ENCODE measurements around the gene RTRAF. TPM values are rescaled to one million over a fixed set of nuclear protein-coding genes. Genes with fewer than 3 reads are reported as not detected.
A peak's percentile ranks its signal among the peaks of the same experiment; 100 is the strongest.

The RTRAF gene
- total and polyA plus RNA-seq, 4 donors = 84.1 to 167 (median 134) TPM

- no peaks in the 10 kb centered on the region for H3K9me3 ChIP-seq (ENCODE audit: control insufficient read depth in 4 of 4, insufficient read depth in 3 of 4, low read length in 3 of 4)
- no peak for TF ChIP-seq CTCF (IDR thresholded peaks at IDR 0.05; ENCODE audit: control extremely low read depth, extremely low read depth)
- peaks cover 13 to 39% (median 28%) of the 10 kb centered on the region in 4 donors for H3K36me3 ChIP-seq (ENCODE audit: control insufficient read depth in 4 of 4, insufficient read depth in 4 of 4, low read length in 4 of 4)
- DNase-seq (no peak), ATAC-seq (ENCODE audit: insufficient read depth, low FRiP score) (no peak)
- peak overlapping the region; percentile 15 to 47 for H3K27ac ChIP-seq (ENCODE audit: low read depth in 1 of 2, low read length in 1 of 2)
- H3K27me3 ChIP-seq (ENCODE audit: control insufficient read depth in 3 of 3, insufficient read depth in 3 of 3, low read length in 2 of 3) = no peaks in the 10 kb centered on the region
- H3K4me1 ChIP-seq (ENCODE audit: control insufficient read depth in 5 of 5, insufficient read depth in 5 of 5, low read length in 5 of 5) = peaks cover 0 to 25% (median 9%) of the 10 kb centered on the region in 5 donors
- no peak overlapping the region for H3K4me3 ChIP-seq
- 69 to 76% methylated on average over 11 of the region's 11 CpGs for WGBS, 2 donors
- H3K9ac ChIP-seq (ENCODE audit: insufficient read depth in 1 of 2, low read length in 2 of 2) = no peak overlapping the region
These were observed 24.7 kb downstream of the RTRAF start for GRCh38 chr14:52013984-52014600.

- no peak for TF ChIP-seq CTCF (IDR thresholded peaks at IDR 0.05; ENCODE audit: control extremely low read depth, extremely low read depth)
- peak overlapping the region in 1 of 2 donors; percentile 47 for H3K27ac ChIP-seq (ENCODE audit: low read depth in 1 of 2, low read length in 1 of 2)
- no peaks in the 10 kb centered on the region for H3K9me3 ChIP-seq (ENCODE audit: control insufficient read depth in 4 of 4, insufficient read depth in 3 of 4, low read length in 3 of 4)
- no peak for DNase-seq
- H3K27me3 ChIP-seq (ENCODE audit: control insufficient read depth in 3 of 3, insufficient read depth in 3 of 3, low read length in 2 of 3) = no peaks in the 10 kb centered on the region
- H3K9ac ChIP-seq (ENCODE audit: insufficient read depth in 1 of 2, low read length in 2 of 2) = no peak overlapping the region
- H3K36me3 ChIP-seq (ENCODE audit: control insufficient read depth in 4 of 4, insufficient read depth in 4 of 4, low read length in 4 of 4) = peaks cover 11 to 40% (median 26%) of the 10 kb centered on the region in 4 donors
- H3K4me1 ChIP-seq (ENCODE audit: control insufficient read depth in 5 of 5, insufficient read depth in 5 of 5, low read length in 5 of 5) = peaks cover 0 to 25% (median 9%) of the 10 kb centered on the region in 5 donors
- no peak for ATAC-seq (ENCODE audit: insufficient read depth, low FRiP score)
- WGBS, 2 donors = 77 to 83% methylated on average over 15 of the region's 15 CpGs
- H3K4me3 ChIP-seq = no peak overlapping the region
These were observed 25.4 kb downstream of the RTRAF start for GRCh38 chr14:52014601-52015267.

GRCh38 chr14:52015411-52016030 is 26.2 kb downstream of the RTRAF start:
- Histone ChIP-seq H3K4me1 (ENCODE audit: control insufficient read depth in 5 of 5, insufficient read depth in 5 of 5, low read length in 5 of 5) (peaks cover 0 to 25% (median 9%) of the 10 kb centered on the region in 5 donors), H3K9me3 (ENCODE audit: control insufficient read depth in 4 of 4, insufficient read depth in 3 of 4, low read length in 3 of 4) (no peaks in the 10 kb centered on the region), H3K36me3 (ENCODE audit: control insufficient read depth in 4 of 4, insufficient read depth in 4 of 4, low read length in 4 of 4) (peaks cover 13 to 44% (median 27%) of the 10 kb centered on the region in 4 donors), H3K9ac (ENCODE audit: insufficient read depth in 1 of 2, low read length in 2 of 2) (no peak overlapping the region), H3K4me3 (no peak overlapping the region), H3K27me3 (ENCODE audit: control insufficient read depth in 3 of 3, insufficient read depth in 3 of 3, low read length in 2 of 3) (no peaks in the 10 kb centered on the region), H3K27ac (ENCODE audit: low read depth in 1 of 2, low read length in 1 of 2) (no peak overlapping the region)
- no peak for TF ChIP-seq CTCF (IDR thresholded peaks at IDR 0.05; ENCODE audit: control extremely low read depth, extremely low read depth)
- 72 to 84% methylated on average over 8 of the region's 8 CpGs for WGBS, 2 donors
- ATAC-seq (ENCODE audit: insufficient read depth, low FRiP score) = no peak
- DNase-seq = peak in 1 of 3 donors; percentile 24
